Activated naive CD8-positive, alpha-beta T cell treated with anti-CD3 and anti-CD28 coated beads for 36 hours (primary cell): Measurements from ENCODE around the gene NPAS1. TPM values are rescaled to one million over a fixed set of nuclear protein-coding genes. Genes with fewer than 3 reads are reported as not detected.

Source experiments
- DNase-seq: peaks from one replicate; pipeline ENCODE4 v3.0.0; 2021
- H3K27ac Mint-ChIP-seq: one replicate; pipeline ENCODE4 v1.8.0; 2022; ENCODE audit warnings: mild to moderate bottlenecking, moderate library complexity, mixed read lengths
- H3K27me3 Mint-ChIP-seq: one replicate; pipeline ENCODE4 v1.8.0; 2022; ENCODE audit warnings: mild to moderate bottlenecking, mixed read lengths
- H3K36me3 Mint-ChIP-seq: one replicate; pipeline ENCODE4 v1.8.0; 2021; ENCODE audit warnings: mild to moderate bottlenecking, mixed read lengths
- H3K4me1 Mint-ChIP-seq: one replicate; pipeline ENCODE4 v1.8.0; 2021; ENCODE audit warnings: mixed read lengths
- H3K4me3 Mint-ChIP-seq: one replicate; pipeline ENCODE4 v1.8.0; 2022; ENCODE audit warnings: mild to moderate bottlenecking, moderate library complexity, mixed read lengths
- H3K9me3 Mint-ChIP-seq: one replicate; pipeline ENCODE4 v1.8.0; 2022; ENCODE audit warnings: mixed read lengths
- total RNA-seq, 2 experiments: library from RNA; stranded (reverse); gene quantifications; one replicate each; pipeline ENCODE4 v1.2.3, GENCODE V29; 2021

The NPAS1 gene
- total RNA-seq, 2 experiments from 2014 or later, result 0.52 to 0.91 TPM

DNA sequence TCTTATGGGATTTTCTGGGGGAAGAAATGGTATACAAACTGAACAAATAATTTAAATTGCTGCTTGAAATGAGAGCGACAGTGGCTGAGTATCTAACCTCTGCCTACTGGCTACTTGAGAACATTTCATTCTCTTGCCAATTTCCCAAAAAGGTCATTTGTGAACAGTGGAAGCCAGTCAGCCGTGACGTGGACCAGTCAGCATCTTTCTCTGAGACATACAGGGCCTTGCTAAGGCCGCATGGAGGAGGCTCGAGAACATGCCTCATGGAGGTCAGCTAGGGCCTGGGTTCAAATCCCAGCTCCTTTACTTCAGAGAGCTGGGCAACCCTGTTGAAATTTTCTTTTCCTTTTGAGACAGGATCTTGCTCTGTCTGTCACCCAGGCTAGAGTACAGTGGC is 73.6 kb downstream of the NPAS1 start:
- peaks cover 42% of the 10 kb centered on the region for H3K4me1 Mint-ChIP-seq
- H3K4me3 Mint-ChIP-seq, result no peak overlapping the region
- H3K27ac Mint-ChIP-seq, result peak overlapping the region; percentile 88
- no peaks in the 10 kb centered on the region for H3K9me3 Mint-ChIP-seq
- H3K36me3 Mint-ChIP-seq, result peaks cover 35% of the 10 kb centered on the region
- no peaks in the 10 kb centered on the region for H3K27me3 Mint-ChIP-seq
- DNase-seq, result no peak

DNA sequence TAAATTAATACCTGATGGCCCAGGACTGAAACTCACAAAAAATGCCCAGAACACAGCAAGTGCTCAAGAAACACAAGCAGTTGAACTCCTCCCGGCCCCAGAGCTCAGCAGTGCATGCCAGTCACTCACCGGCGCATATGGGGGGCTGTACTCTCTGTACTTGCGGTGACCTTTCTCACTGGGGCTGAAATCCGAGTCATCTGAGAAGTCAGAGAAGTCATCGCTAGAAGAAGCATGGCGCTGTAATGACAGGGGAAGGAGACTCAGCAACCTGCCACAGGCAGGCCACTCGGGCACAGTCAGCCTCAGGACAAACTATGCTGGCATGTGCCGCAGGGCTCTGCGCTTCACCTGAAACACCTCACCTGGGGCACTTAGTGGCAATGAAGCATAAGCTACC is 74.2 kb downstream of the NPAS1 start:
- Mint-ChIP-seq H3K4me1 (peaks cover 47% of the 10 kb centered on the region), H3K36me3 (peaks cover 35% of the 10 kb centered on the region), H3K4me3 (peak overlapping the region; percentile 5), H3K27ac (peak overlapping the region; percentile 88), H3K9me3 (no peaks in the 10 kb centered on the region), H3K27me3 (no peaks in the 10 kb centered on the region)
- peak; percentile 56 for DNase-seq

DNA sequence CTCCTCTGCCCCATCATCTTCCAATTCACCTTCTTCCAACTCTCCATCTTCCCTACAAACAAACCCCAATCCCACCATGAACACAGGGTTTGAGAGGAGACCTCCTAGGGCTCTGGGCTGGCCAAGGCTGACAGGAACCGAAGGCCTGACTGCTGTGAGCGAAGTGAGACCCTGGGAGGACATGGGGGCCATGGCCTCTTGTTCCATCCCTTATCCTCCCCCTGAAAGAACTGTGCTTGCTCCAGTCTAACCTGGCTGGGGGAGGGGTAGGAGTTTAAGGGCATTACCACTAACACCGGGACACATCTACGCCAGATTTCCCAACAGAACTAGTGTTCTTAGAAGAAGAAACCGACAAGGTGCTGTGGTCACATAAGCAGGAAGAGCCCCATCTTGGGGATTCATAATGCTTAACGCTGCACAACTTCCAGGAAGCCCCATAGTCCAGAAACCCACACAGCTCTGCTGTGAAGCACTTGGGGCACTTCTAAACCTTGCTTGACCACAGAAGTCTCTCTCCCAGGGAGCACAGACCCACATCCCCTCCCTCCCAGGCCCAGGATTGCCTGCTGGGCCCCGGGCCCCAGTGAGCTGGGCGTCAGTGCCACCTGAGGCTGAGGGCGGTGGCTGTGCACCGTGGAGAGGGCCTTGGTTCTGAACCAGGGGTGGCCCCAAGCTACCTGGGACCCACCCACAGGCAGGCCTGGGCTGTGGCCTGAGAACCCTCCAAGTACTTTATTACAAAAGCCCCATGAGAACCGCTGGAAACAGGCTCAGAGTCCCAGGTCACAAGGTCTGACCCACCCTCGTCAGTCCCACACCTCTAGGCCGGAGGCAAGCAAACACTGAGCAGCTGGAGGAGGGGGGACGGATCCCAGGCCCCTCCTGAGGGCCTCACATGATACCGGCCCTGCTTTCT is 75.2 kb downstream of the NPAS1 start:
- Mint-ChIP-seq H3K9me3 (no peaks in the 10 kb centered on the region), H3K36me3 (peaks cover 35% of the 10 kb centered on the region), H3K4me3 (peak overlapping the region; percentile 67), H3K27ac (peak overlapping the region; percentile 88), H3K27me3 (no peaks in the 10 kb centered on the region), H3K4me1 (peaks cover 48% of the 10 kb centered on the region)
- peak; percentile 46 for DNase-seq

Other genes with a start within 250 kb of the NPAS1 start
- 100 to 1,000 TPM; 299 to 309 TPM for gene SLC1A5, start 231.2 kb upstream of the NPAS1 start, total RNA-seq
- 100 to 1,000 TPM; 112 to 114 TPM for gene AP2S1, start 169.0 kb upstream of the NPAS1 start, total RNA-seq
- 10 to 100 TPM; 13.6 to 13.7 TPM for gene ARHGAP35, start 158.8 kb upstream of the NPAS1 start, total RNA-seq
- 10 to 100 TPM; 48.9 to 49.2 TPM for gene TMEM160, start 28.8 kb downstream of the NPAS1 start, total RNA-seq
- gene ZC3H4, start 93.9 kb downstream of the NPAS1 start, total RNA-seq, result 100 to 1,000 TPM; 103 to 110 TPM
- 100 to 1,000 TPM; 141 to 149 TPM for gene SAE1, start 111.0 kb downstream of the NPAS1 start, total RNA-seq
- gene BBC3, start 211.4 kb downstream of the NPAS1 start, total RNA-seq, result 10 to 100 TPM; 12.5 to 13.3 TPM
- 10 to 100 TPM; 28.4 to 29.3 TPM for gene CCDC9, start 236.7 kb downstream of the NPAS1 start, total RNA-seq